Nephron progenitor cell (in vitro differentiated cells): Measurements from ENCODE around the gene NR1H2.
A peak's percentile ranks its signal among the peaks of the same experiment; 100 is the strongest.

Source experiments
- DNase-seq: peaks from one replicate; pipeline ENCODE4 v3.0.0; 2021
- H3K27ac Mint-ChIP-seq: 2 replicates; pipeline ENCODE4 v1.8.0; 2021; ENCODE audit warnings: mild to moderate bottlenecking, moderate library complexity, mixed read lengths
- H3K27me3 Mint-ChIP-seq: 2 replicates; pipeline ENCODE4 v1.8.0; 2021; ENCODE audit warnings: mild to moderate bottlenecking, low read depth, mixed read lengths; ENCODE audit not compliant: poor library complexity
- H3K36me3 Mint-ChIP-seq: 2 replicates; pipeline ENCODE4 v1.8.0; 2021; ENCODE audit warnings: low read depth, mixed read lengths
- H3K4me1 Mint-ChIP-seq: 2 replicates; pipeline ENCODE4 v1.8.0; 2021; ENCODE audit warnings: mixed read lengths
- H3K4me3 Mint-ChIP-seq: 2 replicates; pipeline ENCODE4 v1.8.0; 2021; ENCODE audit warnings: mild to moderate bottlenecking, moderate library complexity, mixed read lengths
- H3K9me3 Mint-ChIP-seq: 2 replicates; pipeline ENCODE4 v1.8.0; 2021; ENCODE audit warnings: mild to moderate bottlenecking, moderate library complexity, mixed read lengths
- TF ChIP-seq, protein P1 (sequence below): fragments of 200-600 bp; sonication (generic); IDR thresholded peaks from 2 replicates; pipeline ENCODE4 v1.5.0; 2021; ENCODE audit warnings: antibody characterized with exemption

The NR1H2 gene

DNA sequence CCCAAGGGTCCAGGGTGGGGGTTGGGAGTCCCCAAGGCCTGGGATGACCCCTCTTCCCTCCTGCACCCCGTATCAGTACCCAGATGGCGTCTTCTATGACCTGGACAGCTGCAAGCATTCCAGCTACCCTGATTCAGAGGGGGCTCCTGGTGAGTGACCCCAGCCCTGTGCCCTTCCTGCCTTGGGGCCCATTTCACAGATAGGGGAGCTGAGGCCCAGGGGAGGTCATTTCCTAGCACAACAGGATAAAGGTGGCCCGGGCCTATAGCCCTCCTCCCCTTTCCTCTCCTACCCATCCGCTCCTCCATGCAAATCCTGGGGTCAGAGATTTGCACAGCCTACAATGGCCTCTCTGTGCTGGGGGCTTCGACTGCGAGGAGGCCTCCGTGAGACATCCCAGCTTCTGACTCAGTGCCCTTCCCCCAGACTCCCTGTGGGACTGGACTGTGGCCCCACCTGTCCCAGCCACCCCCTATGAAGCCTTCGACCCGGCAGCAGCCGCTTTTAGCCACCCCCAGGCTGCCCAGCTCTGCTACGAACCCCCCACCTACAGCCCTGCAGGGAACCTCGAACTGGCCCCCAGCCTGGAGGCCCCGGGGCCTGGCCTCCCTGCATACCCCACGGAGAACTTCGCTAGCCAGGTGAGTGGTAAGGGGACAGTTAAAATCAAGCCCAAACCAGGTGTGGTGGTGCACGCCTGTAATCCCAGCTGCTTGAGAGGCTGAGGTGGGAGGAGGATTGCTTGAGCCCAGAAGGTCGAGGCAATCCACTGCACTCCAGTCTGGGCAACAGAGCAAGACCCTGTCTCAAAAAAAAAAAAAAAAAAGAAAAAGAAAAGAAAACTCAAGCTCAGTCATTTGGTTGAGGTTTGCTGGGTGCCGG lies 46.4 kb downstream of the NR1H2 start:
- TF ChIP-seq, protein P1, sequence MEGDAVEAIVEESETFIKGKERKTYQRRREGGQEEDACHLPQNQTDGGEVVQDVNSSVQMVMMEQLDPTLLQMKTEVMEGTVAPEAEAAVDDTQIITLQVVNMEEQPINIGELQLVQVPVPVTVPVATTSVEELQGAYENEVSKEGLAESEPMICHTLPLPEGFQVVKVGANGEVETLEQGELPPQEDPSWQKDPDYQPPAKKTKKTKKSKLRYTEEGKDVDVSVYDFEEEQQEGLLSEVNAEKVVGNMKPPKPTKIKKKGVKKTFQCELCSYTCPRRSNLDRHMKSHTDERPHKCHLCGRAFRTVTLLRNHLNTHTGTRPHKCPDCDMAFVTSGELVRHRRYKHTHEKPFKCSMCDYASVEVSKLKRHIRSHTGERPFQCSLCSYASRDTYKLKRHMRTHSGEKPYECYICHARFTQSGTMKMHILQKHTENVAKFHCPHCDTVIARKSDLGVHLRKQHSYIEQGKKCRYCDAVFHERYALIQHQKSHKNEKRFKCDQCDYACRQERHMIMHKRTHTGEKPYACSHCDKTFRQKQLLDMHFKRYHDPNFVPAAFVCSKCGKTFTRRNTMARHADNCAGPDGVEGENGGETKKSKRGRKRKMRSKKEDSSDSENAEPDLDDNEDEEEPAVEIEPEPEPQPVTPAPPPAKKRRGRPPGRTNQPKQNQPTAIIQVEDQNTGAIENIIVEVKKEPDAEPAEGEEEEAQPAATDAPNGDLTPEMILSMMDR, result no peak
- Mint-ChIP-seq H3K36me3 (peaks cover 4% of the 10 kb centered on the region), H3K4me3 (no peak overlapping the region), H3K27me3 (peaks cover 50% of the 10 kb centered on the region), H3K27ac (no peak overlapping the region), H3K9me3 (peaks cover 4% of the 10 kb centered on the region), H3K4me1 (peaks cover 19% of the 10 kb centered on the region)
- DNase-seq, result no peak

DNA sequence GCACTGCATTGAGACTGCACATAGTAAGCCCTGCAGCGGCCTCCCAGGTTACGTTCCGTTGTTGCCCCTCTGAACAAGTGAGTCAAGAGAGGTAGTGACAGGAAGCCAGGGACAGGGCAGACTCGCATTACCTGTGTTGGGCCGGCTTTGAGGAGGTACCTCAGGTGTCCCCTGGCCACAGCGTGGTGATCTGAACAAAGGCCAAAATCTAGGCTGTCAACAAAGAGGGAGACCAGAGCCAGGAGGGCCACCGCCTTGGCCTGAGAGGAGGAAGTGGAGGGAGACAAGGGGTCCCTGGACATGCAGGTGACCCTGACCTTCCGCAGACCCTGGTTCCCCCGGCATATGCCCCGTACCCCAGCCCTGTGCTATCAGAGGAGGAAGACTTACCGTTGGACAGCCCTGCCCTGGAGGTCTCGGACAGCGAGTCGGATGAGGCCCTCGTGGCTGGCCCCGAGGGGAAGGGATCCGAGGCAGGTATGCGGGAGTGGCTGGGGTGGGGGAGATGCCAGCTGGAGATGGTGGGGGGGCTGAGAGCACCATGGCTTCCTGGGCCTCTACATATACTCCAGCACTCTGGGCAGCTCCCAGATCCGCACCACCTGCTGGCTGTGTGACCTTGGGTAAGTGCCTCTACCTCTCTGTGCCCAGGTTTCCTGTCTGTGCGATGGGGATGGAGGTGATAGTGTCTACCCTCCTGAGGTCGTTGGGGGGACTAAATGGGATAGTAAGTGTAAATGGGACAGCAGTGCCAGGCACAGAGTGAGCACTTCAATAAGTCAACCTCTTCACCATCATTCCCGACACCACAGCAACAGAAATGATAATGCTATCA lies 47.2 kb downstream of the NR1H2 start:
- Mint-ChIP-seq H3K4me3 (no peak overlapping the region), H3K4me1 (peaks cover 16% of the 10 kb centered on the region), H3K27me3 (peaks cover 46% of the 10 kb centered on the region), H3K27ac (no peak overlapping the region), H3K36me3 (peaks cover 4% of the 10 kb centered on the region), H3K9me3 (peaks cover 4% of the 10 kb centered on the region)
- TF ChIP-seq, protein P1, result no peak
- no peak for DNase-seq

DNA sequence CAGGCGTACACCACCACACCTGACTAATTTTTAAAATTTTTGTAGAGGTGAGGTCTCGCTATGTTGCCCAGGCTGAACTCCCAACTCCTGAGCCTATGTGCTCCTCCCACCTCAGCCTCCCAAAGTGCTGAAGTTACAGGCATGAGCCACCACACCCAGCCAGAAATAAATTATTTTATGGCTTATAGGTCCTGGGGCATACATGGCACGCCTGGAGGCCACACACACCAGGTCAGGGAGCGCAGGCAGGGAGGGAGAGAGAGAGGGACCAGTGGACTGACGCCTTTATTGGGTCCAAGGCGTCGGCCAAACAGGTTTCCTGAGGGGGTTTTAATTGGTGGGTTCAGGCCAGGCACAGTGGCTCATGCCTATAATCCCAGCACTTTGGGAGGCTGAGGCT lies 49.3 kb downstream of the NR1H2 start:
- no peak overlapping the region for H3K27ac Mint-ChIP-seq
- H3K4me3 Mint-ChIP-seq, result no peak overlapping the region
- DNase-seq, result no peak
- peaks cover 14% of the 10 kb centered on the region for H3K4me1 Mint-ChIP-seq
- TF ChIP-seq, protein P1, result no peak
- no peaks in the 10 kb centered on the region for H3K36me3 Mint-ChIP-seq
- H3K9me3 Mint-ChIP-seq, result peaks cover 4% of the 10 kb centered on the region
- H3K27me3 Mint-ChIP-seq, result peaks cover 46% of the 10 kb centered on the region

DNA sequence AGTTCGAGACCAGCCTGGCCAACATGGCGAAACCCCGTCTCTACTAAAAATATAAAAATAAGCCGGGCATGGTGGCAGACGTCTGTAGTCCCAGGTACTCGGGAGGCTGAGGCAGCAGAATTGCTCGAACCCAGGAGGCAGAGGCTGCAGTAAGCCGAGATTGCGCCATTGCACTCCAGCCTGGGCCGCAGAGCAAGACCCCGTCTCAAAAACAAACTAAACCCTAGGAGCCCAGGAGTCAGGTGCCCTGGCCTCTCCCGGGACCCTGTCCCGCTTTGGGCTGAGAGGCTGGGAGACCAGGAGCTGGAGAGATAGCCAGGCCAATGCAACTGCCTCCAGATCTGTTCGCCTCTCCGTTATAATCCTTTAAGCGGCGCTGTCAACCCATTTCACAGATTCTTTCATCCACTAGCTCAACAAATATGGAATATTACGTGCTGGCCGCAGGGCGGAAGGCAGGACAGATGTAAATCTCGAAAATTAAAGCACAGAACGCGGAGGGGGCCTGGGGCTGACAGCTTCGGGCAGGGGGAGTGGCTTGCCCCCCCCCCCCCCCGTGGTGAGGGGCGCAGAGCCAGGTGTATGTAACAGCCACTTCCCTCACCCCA lies 51.2 kb downstream of the NR1H2 start:
- Mint-ChIP-seq H3K27ac (no peak overlapping the region), H3K4me1 (peaks cover 27% of the 10 kb centered on the region), H3K36me3 (no peaks in the 10 kb centered on the region), H3K4me3 (no peak overlapping the region), H3K9me3 (no peaks in the 10 kb centered on the region), H3K27me3 (peaks cover 37% of the 10 kb centered on the region)
- DNase-seq, result no peak
- TF ChIP-seq, protein P1, result no peak

DNA sequence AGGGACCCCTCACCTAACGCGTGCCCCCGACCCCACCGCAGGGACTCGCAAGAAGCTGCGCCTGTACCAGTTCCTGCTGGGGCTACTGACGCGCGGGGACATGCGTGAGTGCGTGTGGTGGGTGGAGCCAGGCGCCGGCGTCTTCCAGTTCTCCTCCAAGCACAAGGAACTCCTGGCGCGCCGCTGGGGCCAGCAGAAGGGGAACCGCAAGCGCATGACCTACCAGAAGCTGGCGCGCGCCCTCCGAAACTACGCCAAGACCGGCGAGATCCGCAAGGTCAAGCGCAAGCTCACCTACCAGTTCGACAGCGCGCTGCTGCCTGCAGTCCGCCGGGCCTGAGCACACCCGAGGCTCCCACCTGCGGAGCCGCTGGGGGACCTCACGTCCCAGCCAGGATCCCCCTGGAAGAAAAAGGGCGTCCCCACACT lies 51.8 kb downstream of the NR1H2 start:
- Mint-ChIP-seq H3K4me3 (no peak overlapping the region), H3K27ac (no peak overlapping the region), H3K36me3 (no peaks in the 10 kb centered on the region), H3K9me3 (no peaks in the 10 kb centered on the region), H3K4me1 (peaks cover 32% of the 10 kb centered on the region), H3K27me3 (peaks cover 39% of the 10 kb centered on the region)
- TF ChIP-seq, protein P1, result no peak
- peak; percentile 70 for DNase-seq
